Loucy (cell line): Measurements from ENCODE around the gene FOXG1.

Experiments used
- H2AFZ ChIP-seq: fragments of 200-600 bp; sonication (generic); 2 replicates; pipeline ENCODE4 v1.6.0; 2016; ENCODE audit warnings: antibody characterized with exemption, mild to moderate bottlenecking, low read length, moderate library complexity
- H3F3A ChIP-seq: fragments of 200-600 bp; 2 replicates; pipeline ENCODE4 v1.6.0; 2016; ENCODE audit warnings: antibody characterized with exemption, low read depth, mild to moderate bottlenecking
- H3K27me3 ChIP-seq: fragments of 200-600 bp; sonication (generic); 2 replicates; pipeline ENCODE4 v1.6.1; 2014; ENCODE audit warnings: low read length, mild to moderate bottlenecking; ENCODE audit not compliant: insufficient read depth, poor library complexity, severe bottlenecking
- H3K36me3 ChIP-seq: fragments of 200-600 bp; sonication (generic); 2 replicates; pipeline ENCODE4 v1.6.1; 2016; ENCODE audit warnings: low read length; ENCODE audit not compliant: insufficient read depth
- H3K4me1 ChIP-seq: fragments of 200-600 bp; sonication (generic); 2 replicates; pipeline ENCODE4 v1.5.1; 2014; ENCODE audit warnings: low read length, mild to moderate bottlenecking; ENCODE audit not compliant: insufficient read depth, poor library complexity, severe bottlenecking
- H3K4me2 ChIP-seq: fragments of 200-600 bp; sonication (generic); 2 replicates; pipeline ENCODE4 v1.6.0; 2014; ENCODE audit warnings: antibody characterized with exemption, low read length, low read depth, mild to moderate bottlenecking; ENCODE audit not compliant: poor library complexity, severe bottlenecking
- H3K4me3 ChIP-seq: fragments of 200-600 bp; sonication (generic); 2 replicates; pipeline ENCODE4 v1.5.1; 2014; ENCODE audit warnings: low read length, mild to moderate bottlenecking, mixed read lengths; ENCODE audit not compliant: poor library complexity, severe bottlenecking
- H3K79me2 ChIP-seq: fragments of 200-600 bp; sonication (generic); 2 replicates; pipeline ENCODE4 v1.6.1; 2014; ENCODE audit warnings: low read length; ENCODE audit not compliant: insufficient read depth
- H3K9ac ChIP-seq: fragments of 200-600 bp; sonication (generic); 2 replicates; pipeline ENCODE4 v1.6.0; 2014; ENCODE audit warnings: mild to moderate bottlenecking, low read depth, low read length, moderate library complexity; ENCODE audit not compliant: poor library complexity, severe bottlenecking
- H3K9me2 ChIP-seq: fragments of 200-600 bp; sonication (generic); replicated peaks from 2 replicates; pipeline ENCODE4 v1.6.1; 2016; ENCODE audit warnings: low read depth, low read length, mixed read lengths
- H3K9me3 ChIP-seq: fragments of 200-600 bp; sonication (generic); 2 replicates; pipeline ENCODE4 v1.6.1; 2014; ENCODE audit warnings: mild to moderate bottlenecking, antibody characterized with exemption, low read length, low read depth; ENCODE audit not compliant: insufficient read depth
- H4K20me1 ChIP-seq: fragments of 200-600 bp; sonication (generic); 2 replicates; pipeline ENCODE4 v1.6.0; 2014; ENCODE audit warnings: antibody characterized with exemption, low read length, mild to moderate bottlenecking; ENCODE audit not compliant: insufficient read depth, poor library complexity, severe bottlenecking
- EZH2phosphoT487 ChIP-seq: fragments of 200-600 bp; IDR thresholded peaks from 2 replicates; pipeline ENCODE4 v1.6.1; 2018; ENCODE audit warnings: antibody characterized with exemption, mild to moderate bottlenecking, moderate library complexity, borderline replicate concordance
- TF ChIP-seq, protein P1 (sequence below): fragments of 200-600 bp; sonication (generic); conservative IDR thresholded peaks from 2 replicates; pipeline ENCODE4 v1.5.1; 2014; ENCODE audit warnings: mild to moderate bottlenecking, antibody characterized with exemption, low read length

FOXG1 gene

DNA sequence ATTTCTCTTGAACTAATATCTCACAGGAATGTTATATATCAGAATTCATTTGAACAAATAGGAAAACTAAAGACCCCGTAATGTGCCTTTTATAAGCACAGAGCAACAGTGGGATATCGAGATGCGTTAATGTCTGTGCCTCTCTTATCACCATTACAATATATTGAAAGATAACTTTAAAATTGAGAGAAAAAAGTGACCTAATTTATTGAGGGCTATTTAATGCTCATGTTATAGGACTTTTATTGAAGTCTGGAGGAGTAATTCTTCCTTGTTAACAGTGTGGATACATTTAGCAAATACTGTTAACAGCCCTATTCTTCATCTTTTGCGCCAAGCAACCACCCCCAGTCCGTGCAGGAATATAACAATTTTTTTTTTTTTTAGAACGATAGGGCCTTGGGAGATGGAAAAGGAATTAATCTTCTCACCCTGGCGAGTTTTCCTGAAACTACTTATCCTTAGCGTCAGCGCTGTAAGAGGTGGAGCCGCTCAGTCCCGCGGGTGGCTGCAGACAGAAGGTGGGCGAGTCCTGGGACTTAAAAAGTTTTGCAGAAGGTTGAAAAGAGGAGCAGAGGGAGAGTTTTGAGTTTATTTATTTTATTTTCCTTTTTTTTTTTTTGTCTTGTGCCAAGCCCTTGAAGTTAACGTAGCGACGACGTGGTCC lies 11.0 kb downstream of the FOXG1 start:
- Histone ChIP-seq H3K4me3 (no peak overlapping the region), H3K9ac (no peak overlapping the region), H3K4me2 (no peak overlapping the region), H2AFZ (no peak overlapping the region), H3K9me3 (0 out of 2 replicates have a peak, but pooled peaks cover 3% of the 10 kb centered on the region), H4K20me1 (no peaks in the 10 kb centered on the region), H3K79me2 (no peaks in the 10 kb centered on the region), H3F3A (no peaks in the 10 kb centered on the region), H3K4me1 (no peaks in the 10 kb centered on the region), H3K36me3 (no peaks in the 10 kb centered on the region), H3K9me2 (no peaks in the 10 kb centered on the region), H3K27me3 (no peaks in the 10 kb centered on the region)
- no peak for TF ChIP-seq EZH2phosphoT487
- TF ChIP-seq, protein P1, sequence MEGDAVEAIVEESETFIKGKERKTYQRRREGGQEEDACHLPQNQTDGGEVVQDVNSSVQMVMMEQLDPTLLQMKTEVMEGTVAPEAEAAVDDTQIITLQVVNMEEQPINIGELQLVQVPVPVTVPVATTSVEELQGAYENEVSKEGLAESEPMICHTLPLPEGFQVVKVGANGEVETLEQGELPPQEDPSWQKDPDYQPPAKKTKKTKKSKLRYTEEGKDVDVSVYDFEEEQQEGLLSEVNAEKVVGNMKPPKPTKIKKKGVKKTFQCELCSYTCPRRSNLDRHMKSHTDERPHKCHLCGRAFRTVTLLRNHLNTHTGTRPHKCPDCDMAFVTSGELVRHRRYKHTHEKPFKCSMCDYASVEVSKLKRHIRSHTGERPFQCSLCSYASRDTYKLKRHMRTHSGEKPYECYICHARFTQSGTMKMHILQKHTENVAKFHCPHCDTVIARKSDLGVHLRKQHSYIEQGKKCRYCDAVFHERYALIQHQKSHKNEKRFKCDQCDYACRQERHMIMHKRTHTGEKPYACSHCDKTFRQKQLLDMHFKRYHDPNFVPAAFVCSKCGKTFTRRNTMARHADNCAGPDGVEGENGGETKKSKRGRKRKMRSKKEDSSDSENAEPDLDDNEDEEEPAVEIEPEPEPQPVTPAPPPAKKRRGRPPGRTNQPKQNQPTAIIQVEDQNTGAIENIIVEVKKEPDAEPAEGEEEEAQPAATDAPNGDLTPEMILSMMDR: no peak

DNA sequence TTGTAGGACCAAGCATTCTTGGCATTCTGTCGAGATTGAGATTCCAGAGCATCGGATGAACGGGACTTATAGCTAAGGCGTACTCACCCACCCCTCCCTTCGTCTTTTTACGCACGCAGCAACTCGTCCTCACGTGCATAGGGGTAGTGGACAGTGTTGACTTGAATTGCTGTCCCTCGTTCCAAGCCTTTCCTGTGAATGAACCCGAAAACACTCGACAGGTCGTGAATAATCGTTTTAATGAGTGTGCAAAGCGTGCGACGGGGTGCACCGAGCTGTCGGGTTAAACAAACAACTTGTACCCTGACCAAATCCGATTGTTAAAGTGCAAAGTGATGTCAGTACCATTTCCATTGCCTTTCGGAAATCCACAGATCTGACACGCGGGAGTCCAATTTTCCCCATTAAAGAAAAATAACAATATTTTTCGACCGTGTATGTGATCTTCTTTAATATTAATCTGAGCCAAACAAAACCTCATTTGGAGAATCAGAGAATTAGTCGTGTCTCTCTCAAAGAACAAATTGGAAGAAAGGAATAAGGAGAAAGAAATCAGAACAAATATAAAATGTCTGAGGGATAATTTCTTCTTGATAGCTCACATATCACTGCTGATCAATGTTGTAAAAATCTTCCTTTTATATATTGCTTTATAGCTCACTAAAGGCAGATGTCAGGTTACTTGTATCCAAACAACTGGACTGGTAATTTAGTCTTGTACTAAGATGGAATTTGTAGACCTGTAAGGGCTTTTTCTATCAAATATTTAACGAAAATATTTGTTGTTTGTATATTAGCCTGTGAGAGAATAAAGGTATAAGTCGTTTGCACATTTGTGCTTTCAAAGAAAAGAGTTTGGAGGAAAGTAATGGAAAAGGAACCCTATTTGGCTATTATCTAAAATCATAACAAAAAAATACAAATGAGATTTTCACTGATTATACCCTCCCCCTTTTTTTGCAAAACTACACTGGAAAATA lies 11.8 kb downstream of the FOXG1 start:
- no peaks in the 10 kb centered on the region for H3K9me2 ChIP-seq
- TF ChIP-seq, protein P1: no peak
- TF ChIP-seq EZH2phosphoT487: no peak
- H3K4me1 ChIP-seq: no peaks in the 10 kb centered on the region
- 0 out of 2 replicates have a peak, but pooled peaks cover 3% of the 10 kb centered on the region for H3K9me3 ChIP-seq
- H3K4me2 ChIP-seq: no peak overlapping the region
- H3F3A ChIP-seq: no peaks in the 10 kb centered on the region
- no peak overlapping the region for H3K9ac ChIP-seq
- no peaks in the 10 kb centered on the region for H3K36me3 ChIP-seq
- no peaks in the 10 kb centered on the region for H3K27me3 ChIP-seq
- no peaks in the 10 kb centered on the region for H4K20me1 ChIP-seq
- no peak overlapping the region for H3K4me3 ChIP-seq
- no peaks in the 10 kb centered on the region for H3K79me2 ChIP-seq
- H2AFZ ChIP-seq: no peak overlapping the region

DNA sequence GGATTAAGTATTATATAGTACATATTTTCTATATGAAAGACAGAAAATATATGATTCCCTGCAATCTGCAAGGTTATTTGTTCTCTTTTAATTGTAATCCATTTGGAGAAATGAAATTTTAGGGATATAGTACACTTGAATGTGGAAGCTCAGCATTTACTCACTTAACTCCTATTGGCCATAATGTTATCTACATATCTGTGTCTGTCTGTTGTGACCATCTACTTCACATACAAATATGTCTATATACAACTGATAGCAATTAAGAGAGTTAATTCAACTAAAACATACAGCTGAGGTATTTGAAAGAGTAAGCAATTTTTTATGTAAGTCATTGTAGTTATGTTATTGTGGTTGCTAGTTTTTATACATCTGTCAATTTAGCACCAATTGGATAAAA lies 12.9 kb downstream of the FOXG1 start:
- H3K9me2 ChIP-seq: no peaks in the 10 kb centered on the region
- H3F3A ChIP-seq: no peaks in the 10 kb centered on the region
- no peaks in the 10 kb centered on the region for H4K20me1 ChIP-seq
- H3K9ac ChIP-seq: no peak overlapping the region
- 0 out of 2 replicates have a peak, but pooled peaks cover 3% of the 10 kb centered on the region for H3K9me3 ChIP-seq
- no peak overlapping the region for H3K4me3 ChIP-seq
- no peaks in the 10 kb centered on the region for H3K27me3 ChIP-seq
- no peaks in the 10 kb centered on the region for H3K79me2 ChIP-seq
- H3K4me2 ChIP-seq: no peak overlapping the region
- TF ChIP-seq, protein P1: no peak
- TF ChIP-seq EZH2phosphoT487: no peak
- no peaks in the 10 kb centered on the region for H3K4me1 ChIP-seq
- H2AFZ ChIP-seq: no peak overlapping the region
- H3K36me3 ChIP-seq: no peaks in the 10 kb centered on the region
